Measurements from ENCODE around the gene PDE4A. TPM values are rescaled to one million over a fixed set of nuclear protein-coding genes. Genes with fewer than 3 reads are reported as not detected.

The PDE4A gene
- total and polyA plus RNA-seq, 10 of the 15 experiments (the other 5 are each of a cell fraction or from before 2014, with no cell fraction given) = 0.24 to 13.3 (median 4.9) TPM

DNA sequence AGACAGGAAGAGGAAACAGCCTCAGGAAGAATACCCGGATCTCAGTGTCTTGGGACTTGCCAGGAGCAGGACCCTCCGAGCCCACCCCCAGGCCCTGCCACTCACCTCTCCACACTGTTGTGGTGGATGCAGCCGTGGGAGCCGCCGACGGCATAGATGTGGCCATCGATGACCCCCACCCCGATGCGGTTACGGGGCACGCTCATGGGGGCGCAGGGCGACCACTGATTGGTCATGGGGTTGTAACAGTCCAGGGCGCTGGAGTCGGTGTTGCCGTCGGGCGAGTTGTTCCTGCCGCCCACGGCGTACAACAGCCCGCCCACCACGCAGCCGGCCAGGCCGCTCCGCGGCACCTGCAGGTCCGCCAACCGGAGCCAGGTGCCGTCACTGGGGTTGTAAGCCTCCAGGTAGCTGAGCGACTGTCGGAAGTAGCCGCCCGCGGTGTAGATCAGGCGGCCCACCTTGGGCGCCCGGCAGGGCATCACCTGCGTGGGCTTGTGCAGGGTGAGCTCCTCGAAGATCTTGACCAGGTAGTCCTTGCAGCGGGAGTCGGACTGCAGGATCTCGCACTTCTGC is 71.2 kb downstream of the PDE4A start:
- Histone ChIP-seq H3K9me3 (replicated peaks; ENCODE audit: control insufficient read depth, insufficient read depth, low read length) (no peaks in the 10 kb centered on the region), H3K4me3 (no peak overlapping the region), H3K79me2 (ENCODE audit: control insufficient read depth, insufficient read depth, low read length) (peaks cover 7% of the 10 kb centered on the region), H3K27me3 (replicated peaks in 1 of 2; ENCODE audit: control insufficient read depth in 2 of 2, insufficient read depth in 2 of 2, low read length in 1 of 2) (no peaks in the 10 kb centered on the region), H3K9ac (ENCODE audit: control insufficient read depth, insufficient read depth, low read length) (no peak overlapping the region), H3K4me1 (ENCODE audit: control insufficient read depth, insufficient read depth, low read length) (no peaks in the 10 kb centered on the region; the same call in 1 of the 2 replicates), H3K36me3 (ENCODE audit: control insufficient read depth in 2 of 2, insufficient read depth in 2 of 2, low read length in 1 of 2) (peaks cover 17 to 27% of the 10 kb centered on the region in 2 experiments), H2AFZ (ENCODE audit: control insufficient read depth, low read depth, low read length) (no peak overlapping the region), H4K20me1 (ENCODE audit: control insufficient read depth, insufficient read depth) (peaks cover 3% of the 10 kb centered on the region; the same call in 1 of the 2 replicates), H3K27ac (ENCODE audit: control insufficient read depth, insufficient read depth) (no peak overlapping the region), H3K4me2 (ENCODE audit: control insufficient read depth, insufficient read depth) (no peak overlapping the region)
- intact Hi-C loops (cut with micrococcal nuclease; ENCODE audit: unreplicated experiment) (no loop called here), in situ Hi-C loops (cut with MboI) (no loop called here)
- ChIA-PET POLR2A (no interaction called here), CTCF (interaction anchor here (1.2 to 1.9 kb wide), 2 partner anchors 13 to 209 kb away, joined by 4 to 7 read pairs; no protein-coding TSS in a partner anchor), RAD21 (ENCODE audit: unreplicated experiment) (no interaction called here), SMC1A (ENCODE audit: uncharacterized antibody, unreplicated experiment) (interaction anchor here (0.6 kb wide), 1 partner anchor 624 kb away, joined by 3 read pairs; no protein-coding TSS in a partner anchor)
- no TSS peak for BruUV-seq (replicated peaks)
- no peak for ATAC-seq
- DNase-seq (ENCODE audit: low read depth, low spot score) = no peak
- 96% methylated on average over 32 of the region's 43 CpGs for WGBS (ENCODE audit: insufficient coverage, insufficient replicate concordance, low lambda C conversion rate, missing lambda C conversion rate)
- FAIRE-seq = no peak
- TF ChIP-seq KLF5 (IDR thresholded peaks at IDR 0.05; ENCODE audit: partially characterized antibody) (no peak), EZH2 (IDR thresholded peaks at IDR 0.05; ENCODE audit: borderline replicate concordance, control insufficient read depth, low read depth, low read length) (no peak), NFIC (IDR thresholded peaks at IDR 0.05; ENCODE audit: low read depth, low read length) (no peak), BCL3 (IDR thresholded peaks at IDR 0.05; ENCODE audit: borderline replicate concordance, insufficient read depth, low read depth, low read length, poor library complexity, severe bottlenecking) (no peak), RFX5 (IDR thresholded peaks at IDR 0.05; ENCODE audit: low read depth, low read length) (no peak), SIX5 (IDR thresholded peaks at IDR 0.05; ENCODE audit: low read depth, low read length, severe bottlenecking) (no peak), CBFB (IDR thresholded peaks at IDR 0.05; ENCODE audit: low read depth) (no peak), REST (IDR thresholded peaks at IDR 0.05; ENCODE audit: low read depth, low read length) (no peak), ZNF687 (IDR thresholded peaks at IDR 0.05) (no peak), SMC3 (IDR thresholded peaks at IDR 0.05; ENCODE audit: borderline replicate concordance, low read length) (no peak), MEF2B (IDR thresholded peaks at IDR 0.05; ENCODE audit: partially characterized antibody, poor library complexity, severe bottlenecking) (no peak), CBX3 (IDR thresholded peaks at IDR 0.05; ENCODE audit: borderline replicate concordance, low read depth) (no peak), RCOR1 (conservative IDR thresholded peaks at IDR 0.05; ENCODE audit: low read depth, low read length) (no peak)

Measured in GM12878 (cell line).